ENCODE results near the gene CHMP4B.

- TF ChIP-seq CTCF (IDR thresholded peaks at IDR 0.05) (no peak), REST (IDR thresholded peaks at IDR 0.05; ENCODE audit: insufficient read depth in 1 of 2, low read depth in 2 of 2, low read length in 1 of 2) (no peak), POLR2AphosphoS5 (IDR thresholded peaks at IDR 0.05; ENCODE audit: low read depth, low read length) (no peak), TCF7L2 (IDR thresholded peaks at IDR 0.05; ENCODE audit: low read depth, low read length) (no peak), SIN3A (IDR thresholded peaks at IDR 0.05; ENCODE audit: borderline replicate concordance, insufficient read depth, low read depth, low read length) (no peak)
These were observed 9.2 kb downstream of the CHMP4B start for GRCh38 chr20:33820362-33820761.
